HG02588 (cell line): ENCODE results near the gene APMAP.
"Not testable (repeated sequence)": the region's sequence is repeated elsewhere in the genome, so short reads cannot be mapped to it uniquely, and the experiment has no call there.

Experiments
- ATAC-seq: cut with Tn5 transposase; IDR thresholded peaks from one replicate; pipeline ENCODE4 v1.9.1; 2021; ENCODE audit warnings: mild to moderate bottlenecking, moderate library complexity; ENCODE audit not compliant: unreplicated experiment

The APMAP gene

GRCh38 chr20:24954566-24954965, 38.0 kb downstream of the APMAP start:
- no peak for ATAC-seq

GRCh38 chr20:24954151-24954550, 38.4 kb downstream of the APMAP start:
- ATAC-seq = no peak

GRCh38 chr20:24953621-24954133, 38.9 kb downstream of the APMAP start:
- ATAC-seq = no peak

- ATAC-seq = no peak
Measured at GRCh38 chr20:24953209-24953575, 39.4 kb downstream of the APMAP start.

GRCh38 chr20:24952376-24953208, 40.0 kb downstream of the APMAP start:
- ATAC-seq = no peak

GRCh38 chr20:24951536-24952083, 40.9 kb downstream of the APMAP start:
- no peak for ATAC-seq

GRCh38 chr20:24950836-24951525, 41.6 kb downstream of the APMAP start:
- no peak for ATAC-seq

- no peak for ATAC-seq
Measured at GRCh38 chr20:24950128-24950835, 42.3 kb downstream of the APMAP start.

- ATAC-seq = no peak
Measured at GRCh38 chr20:24949756-24950127, 42.8 kb downstream of the APMAP start.

GRCh38 chr20:24948939-24949679, 43.4 kb downstream of the APMAP start, which contains the start of gene CST7:
Gene CST7 (plus strand): TSS chr20:24949269. CDS start chr20:24949506, 237 bp downstream.
- no peak for ATAC-seq

- ATAC-seq = not testable (repeated sequence)
Measured at GRCh38 chr20:24948396-24948938, 44.1 kb downstream of the APMAP start.

- ATAC-seq = not testable (repeated sequence)
Measured at GRCh38 chr20:24946376-24946775, 46.2 kb downstream of the APMAP start.

GRCh38 chr20:24943731-24944130, 48.8 kb downstream of the APMAP start:
- ATAC-seq = no peak

- no peak for ATAC-seq
Measured at GRCh38 chr20:24943196-24943595, 49.4 kb downstream of the APMAP start.

- no peak for ATAC-seq
Measured at GRCh38 chr20:24942679-24943078, 49.9 kb downstream of the APMAP start.

GRCh38 chr20:24939036-24939435, 53.5 kb downstream of the APMAP start:
- ATAC-seq = no peak

- no peak for ATAC-seq
Measured at GRCh38 chr20:24938498-24938897, 54.1 kb downstream of the APMAP start.

- ATAC-seq = no peak
Measured at GRCh38 chr20:24937579-24937978, 55.0 kb downstream of the APMAP start.

GRCh38 chr20:24936526-24937407, 55.8 kb downstream of the APMAP start:
- no peak for ATAC-seq
